Measurements from ENCODE around the gene TXNDC16. TPM values are rescaled to one million over a fixed set of nuclear protein-coding genes. Genes with fewer than 3 reads are reported as not detected.

Gene TXNDC16
- total RNA-seq, 2 experiments from 2014 or later: 5.7 to 6.8 TPM

- Mint-ChIP-seq H3K27me3 (peaks cover 3% of the 10 kb centered on the region), H3K27ac (no peak overlapping the region), H3K9me3 (no peaks in the 10 kb centered on the region), H3K4me3 (no peak overlapping the region), H3K4me1 (ENCODE audit: low read depth) (no peaks in the 10 kb centered on the region), H3K36me3 (ENCODE audit: low read depth) (no peaks in the 10 kb centered on the region)
- DNase-seq (no peak), ATAC-seq (peak; percentile 39)
- no peak for TF ChIP-seq CTCF (IDR thresholded peaks at IDR 0.05)
- POLR2A ChIA-PET: interaction anchor here (0.5 to 1.1 kb wide), 3 partner anchors 11 to 228 kb away, joined by 3 to 6 read pairs (median 3); partner anchors contain the start of genes GPR137C and TXNDC16
- CTCF ChIA-PET: no interaction called here
- intact Hi-C loops (cut with micrococcal nuclease): no loop called here
Measured at GRCh38 chr14:52563120-52563519, 10.8 kb upstream of the TXNDC16 start.

- TF ChIP-seq CTCF (IDR thresholded peaks at IDR 0.05): no peak
- DNase-seq: no peak
- ATAC-seq: no peak
- intact Hi-C loops (cut with micrococcal nuclease): no loop called here
- ChIA-PET POLR2A (no interaction called here), CTCF (interaction anchor here (1.2 to 1.5 kb wide), 2 partner anchors 10 to 23 kb away, joined by 3 to 4 read pairs; no protein-coding TSS in a partner anchor)
- no peaks in the 10 kb centered on the region for H3K36me3 Mint-ChIP-seq (ENCODE audit: low read depth)
- H3K27ac Mint-ChIP-seq: no peak overlapping the region
- peaks cover 10% of the 10 kb centered on the region for H3K27me3 Mint-ChIP-seq
- H3K4me1 Mint-ChIP-seq (ENCODE audit: low read depth): no peaks in the 10 kb centered on the region
- H3K4me3 Mint-ChIP-seq: no peak overlapping the region
- H3K9me3 Mint-ChIP-seq: no peaks in the 10 kb centered on the region
Measured at GRCh38 chr14:52558688-52559087, 6.4 kb upstream of the TXNDC16 start.

GRCh38 chr14:52553671-52554575 lies 1.6 kb upstream of the TXNDC16 start:
- Mint-ChIP-seq H3K27ac (peak overlapping the region; percentile 78), H3K27me3 (peaks cover 10% of the 10 kb centered on the region), H3K4me3 (peak overlapping the region; percentile 84), H3K36me3 (ENCODE audit: low read depth) (no peaks in the 10 kb centered on the region), H3K4me1 (ENCODE audit: low read depth) (peaks cover 14% of the 10 kb centered on the region), H3K9me3 (no peaks in the 10 kb centered on the region)
- intact Hi-C loops (cut with micrococcal nuclease): no loop called here
- no peak for ATAC-seq
- peak; percentile 87 for DNase-seq
- CTCF ChIA-PET: interaction anchor here (1.0 to 1.5 kb wide), 4 partner anchors 18 to 408 kb away, joined by 3 to 4 read pairs (median 3); no protein-coding TSS in a partner anchor
- POLR2A ChIA-PET: no interaction called here
- no peak for TF ChIP-seq CTCF (IDR thresholded peaks at IDR 0.05)

GRCh38 chr14:52553002-52553670 lies 831 bp upstream of the TXNDC16 start:
- peak; percentile 18 for ATAC-seq
- intact Hi-C loops (cut with micrococcal nuclease): no loop called here
- Mint-ChIP-seq H3K9me3 (no peaks in the 10 kb centered on the region), H3K36me3 (ENCODE audit: low read depth) (no peaks in the 10 kb centered on the region), H3K27me3 (peaks cover 10% of the 10 kb centered on the region), H3K4me3 (peak overlapping the region; percentile 84), H3K4me1 (ENCODE audit: low read depth) (peaks cover 14% of the 10 kb centered on the region), H3K27ac (peak overlapping the region; percentile 49)
- DNase-seq: peak; percentile 57
- CTCF ChIA-PET: interaction anchor here (1.0 to 2.5 kb wide), 7 partner anchors 9 to 409 kb away, joined by 3 to 10 read pairs (median 4); no protein-coding TSS in a partner anchor
- no peak for TF ChIP-seq CTCF (IDR thresholded peaks at IDR 0.05)
- POLR2A ChIA-PET: interaction anchor here (0.8 to 2.0 kb wide), 5 partner anchors 13 to 599 kb away, joined by 3 to 12 read pairs (median 4); no protein-coding TSS in a partner anchor

Data from activated CD8-positive, alpha-beta T cell treated with anti-CD3 and anti-CD28 coated beads for 36 hours (primary cell).